GM21528 (cell line): ENCODE measurements around the gene SLC5A2.
"Not testable (repeated sequence)": the region's sequence is repeated elsewhere in the genome, so short reads cannot be mapped to it uniquely, and the experiment has no call there.

Experiments used
- ATAC-seq: cut with Tn5 transposase; IDR thresholded peaks from one replicate; pipeline ENCODE4 v1.9.1; 2021; ENCODE audit warnings: mild to moderate bottlenecking, moderate library complexity; ENCODE audit not compliant: unreplicated experiment, low FRiP score

The SLC5A2 gene

DNA sequence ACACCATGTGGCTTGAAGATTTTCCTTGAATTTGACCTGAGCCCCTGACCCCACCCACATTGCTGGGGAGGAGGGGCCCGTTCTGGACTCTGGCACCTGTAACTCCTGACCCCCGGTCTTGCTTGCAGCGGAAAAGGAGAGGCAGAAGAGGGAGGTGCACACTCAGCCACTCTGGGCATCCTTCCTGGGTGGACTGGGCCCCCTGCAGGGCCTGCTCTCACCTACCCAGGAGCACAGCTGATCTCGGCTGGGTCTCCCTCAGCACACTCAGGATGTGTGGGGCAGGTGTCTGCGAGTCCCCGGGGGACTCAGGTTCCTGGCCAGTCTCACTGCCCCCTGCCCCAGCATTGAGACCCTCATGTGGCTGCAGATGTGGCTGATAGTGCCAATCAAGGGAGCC is 40.8 kb downstream of the SLC5A2 start:
- not testable (repeated sequence) for ATAC-seq

DNA sequence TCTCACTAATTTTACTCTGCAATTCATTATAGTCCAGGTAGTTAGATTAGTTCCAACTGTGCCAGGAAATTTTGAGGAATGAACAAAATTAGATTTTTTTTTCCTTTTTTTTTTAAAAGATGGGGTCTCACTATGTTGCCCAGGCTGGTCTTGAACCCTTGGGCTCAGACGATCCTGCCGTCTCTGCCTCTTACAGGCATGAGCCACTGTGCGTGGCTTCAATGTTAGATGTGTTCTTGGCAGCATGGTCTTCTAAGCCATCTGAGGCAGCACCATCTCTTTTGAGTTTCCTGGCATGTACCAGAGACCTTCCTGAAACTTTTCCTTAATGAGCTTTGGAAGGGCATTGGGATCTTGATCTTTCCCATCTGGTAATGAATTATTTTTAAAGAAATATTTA is 42.2 kb downstream of the SLC5A2 start:
- no peak for ATAC-seq

DNA sequence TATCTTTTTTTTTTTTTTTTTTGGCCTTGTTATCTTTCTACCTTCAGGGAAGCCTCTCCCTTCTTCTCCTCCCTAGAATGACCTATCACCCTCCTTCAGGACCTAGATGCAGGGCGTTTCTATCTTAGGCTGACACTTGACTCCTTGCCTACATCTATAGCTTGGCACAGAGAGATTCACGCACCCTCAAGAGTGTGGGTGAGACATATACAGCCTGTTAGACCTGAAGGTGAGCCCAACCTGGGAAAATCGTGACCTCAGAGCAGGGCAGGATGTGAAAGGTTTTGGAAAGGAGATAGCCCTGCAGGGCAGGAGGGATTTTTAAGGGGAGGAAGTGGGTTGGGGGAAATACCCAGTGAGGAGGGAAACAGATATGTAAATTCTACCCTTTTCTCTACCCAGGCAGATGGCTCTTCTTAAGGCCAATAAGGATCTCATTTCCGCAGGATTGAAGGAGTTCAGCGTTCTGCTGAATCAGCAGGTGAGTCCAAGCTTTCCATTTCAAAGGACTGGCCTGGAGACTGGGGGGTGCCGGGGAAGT is 44.9 kb downstream of the SLC5A2 start, which contains the start of gene AHSP:
Gene AHSP, plus strand, starts transcription at position 167 of the 541 bp plus-strand sequence. Its CDS starts 240 bp downstream, at position 407.
- no peak for ATAC-seq

DNA sequence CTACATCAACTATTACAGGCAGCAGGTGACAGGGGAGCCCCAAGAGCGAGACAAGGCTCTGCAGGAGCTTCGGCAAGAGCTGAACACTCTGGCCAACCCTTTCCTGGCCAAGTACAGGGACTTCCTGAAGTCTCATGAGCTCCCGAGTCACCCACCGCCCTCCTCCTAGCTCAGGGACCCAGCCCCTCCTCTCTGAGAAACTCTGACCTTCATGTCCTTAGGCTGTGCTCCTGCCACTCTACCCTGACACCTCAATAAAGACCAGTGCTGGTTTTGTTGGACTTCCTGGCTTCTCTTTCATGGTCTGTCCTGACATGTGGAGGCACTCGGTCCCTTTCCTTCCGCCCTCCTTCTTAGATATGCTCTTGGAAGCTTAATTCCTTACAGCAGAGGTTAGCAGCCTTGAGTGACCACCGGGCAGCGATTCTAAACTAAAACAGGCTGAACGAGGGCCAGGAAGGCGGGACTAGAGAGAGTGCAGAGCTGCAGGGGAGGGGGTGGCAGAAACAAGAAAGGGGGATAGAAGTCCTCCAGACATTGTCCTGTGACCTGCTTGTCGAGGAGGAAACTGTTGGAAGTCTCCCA is 45.7 kb downstream of the SLC5A2 start:
- ATAC-seq, result no peak

DNA sequence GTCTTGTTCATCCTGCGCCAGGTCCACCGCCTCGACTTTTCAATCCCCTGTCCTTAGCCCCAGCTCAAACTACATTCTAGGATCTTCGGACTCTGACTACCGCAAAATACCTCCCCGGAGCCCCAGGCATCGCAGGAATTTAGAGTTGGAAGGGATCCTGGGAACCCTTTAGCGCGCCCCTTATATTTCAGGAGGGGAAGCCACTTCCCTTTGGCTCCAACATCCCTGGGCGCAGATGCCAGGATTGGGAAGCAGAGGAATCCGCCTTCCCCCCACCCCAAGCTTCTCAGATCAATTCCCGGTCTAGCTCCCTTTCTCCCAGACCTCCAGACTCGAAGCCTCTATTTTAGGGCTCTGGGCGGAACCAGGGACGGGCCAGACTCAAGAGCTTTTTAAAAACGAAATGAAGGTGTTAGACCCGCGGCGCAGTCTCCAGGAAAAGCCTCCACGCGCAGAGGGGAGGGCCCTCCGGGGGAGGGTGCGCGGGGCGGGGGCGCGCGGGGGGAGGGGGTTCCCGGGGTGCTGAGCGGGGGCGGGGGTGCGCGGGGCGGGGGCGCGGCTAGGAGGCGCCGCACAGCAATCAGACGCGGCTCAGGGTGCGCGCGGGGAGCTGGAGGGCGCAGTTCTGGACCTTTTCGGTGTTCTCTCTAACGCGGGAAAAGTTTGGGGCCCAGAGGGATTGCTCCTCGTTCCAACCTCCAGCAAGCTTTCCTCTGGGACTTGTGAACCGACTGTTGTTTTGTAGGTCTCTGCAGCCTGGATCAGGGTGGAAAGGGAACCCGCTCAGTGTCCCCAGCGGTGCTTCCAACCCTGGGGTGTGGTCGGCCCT is 46.4 kb downstream of the SLC5A2 start:
- ATAC-seq, result no peak

DNA sequence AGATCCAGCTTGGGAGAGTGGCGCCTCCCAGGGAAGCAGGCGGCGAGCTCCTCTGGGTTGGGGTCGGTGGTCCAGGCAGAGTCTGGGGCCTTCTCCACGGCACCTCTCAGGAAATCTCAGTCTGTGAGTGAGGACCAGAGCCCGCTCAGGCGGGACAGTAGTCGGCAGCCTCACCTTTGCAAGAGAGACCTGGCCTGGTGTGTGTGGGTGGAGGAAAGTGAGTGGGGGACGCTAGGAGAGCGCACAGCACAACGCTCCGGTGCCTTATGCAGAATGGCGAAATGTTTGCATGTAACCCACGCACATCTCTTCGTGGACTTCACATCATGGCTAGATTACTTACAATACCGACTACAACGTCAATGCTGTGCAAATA is 47.0 kb downstream of the SLC5A2 start:
- no peak for ATAC-seq

DNA sequence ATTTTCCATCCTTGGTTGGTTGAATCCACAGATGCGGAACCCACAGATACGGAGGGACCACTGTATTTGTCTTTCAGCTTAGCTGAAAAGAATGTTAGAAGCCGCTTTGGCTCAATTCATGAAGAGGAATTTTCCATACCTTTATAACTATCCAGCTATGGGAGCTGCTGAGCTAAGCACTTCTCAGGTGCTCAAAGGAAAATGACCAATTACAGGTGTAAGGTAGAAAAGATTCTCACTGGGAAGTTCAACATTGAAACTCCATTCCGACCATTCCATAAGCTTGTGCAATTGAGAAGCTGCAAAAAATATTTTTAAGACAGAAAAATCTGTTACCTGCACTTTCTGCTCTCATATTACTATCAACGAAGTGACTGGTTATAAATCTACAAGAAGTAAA is 47.5 kb downstream of the SLC5A2 start:
- no peak for ATAC-seq

DNA sequence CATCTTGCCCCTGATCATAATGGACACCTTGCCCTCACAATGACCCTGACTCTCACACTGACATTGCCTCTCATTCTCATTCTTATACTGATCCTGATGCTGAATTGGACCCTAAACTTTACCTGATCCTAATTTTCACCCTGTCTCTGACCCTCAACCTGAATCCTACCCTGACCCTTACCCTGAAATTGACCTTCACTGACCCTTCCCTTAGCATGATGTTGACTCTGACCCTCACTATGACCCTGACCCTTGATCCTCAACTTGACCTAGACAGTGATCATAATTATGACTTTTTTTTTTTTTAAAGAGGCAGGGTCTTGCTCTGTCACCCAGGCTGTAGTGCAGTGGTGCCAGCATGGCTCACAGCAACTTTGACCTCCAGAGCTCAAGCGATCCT is 48.2 kb downstream of the SLC5A2 start:
- no peak for ATAC-seq

DNA sequence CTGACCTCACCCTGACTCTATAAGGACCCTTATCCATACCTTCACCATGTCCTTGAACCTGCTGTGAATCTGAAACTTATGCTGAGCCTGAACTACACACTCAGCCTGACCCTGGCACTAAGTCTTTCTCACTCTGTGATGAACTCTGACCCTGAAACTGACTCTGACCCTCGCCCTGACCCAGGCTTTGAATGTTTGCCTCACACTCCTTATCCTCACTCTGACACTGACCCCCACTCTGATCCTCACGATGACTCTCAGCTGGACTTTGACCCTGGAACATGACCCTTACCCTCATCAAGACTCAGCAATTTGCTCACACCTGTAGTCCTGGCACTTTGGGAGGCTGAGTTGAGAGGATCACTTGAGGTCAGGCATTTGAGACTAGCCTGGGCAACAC is 49.2 kb downstream of the SLC5A2 start:
- no peak for ATAC-seq

DNA sequence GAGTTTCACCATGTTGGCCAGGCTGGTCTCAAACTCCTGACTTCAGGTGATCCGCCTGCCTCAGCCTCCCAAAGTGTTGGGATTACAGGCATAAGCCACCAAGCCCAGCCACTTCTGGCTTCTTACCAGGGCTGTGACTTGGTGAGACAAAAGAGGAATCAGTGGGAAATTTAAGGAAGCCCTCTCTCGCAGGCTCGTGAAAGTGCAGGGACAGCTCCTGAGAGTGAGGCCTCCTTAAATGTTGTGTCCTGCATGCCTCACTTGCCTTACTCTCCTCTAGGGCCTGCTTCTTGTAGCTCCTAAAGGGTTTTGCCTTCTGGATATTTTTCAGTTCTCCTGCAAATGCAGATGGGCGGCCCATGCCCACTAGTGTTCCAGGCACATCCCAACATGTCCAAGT is 50.0 kb downstream of the SLC5A2 start:
- no peak for ATAC-seq

DNA sequence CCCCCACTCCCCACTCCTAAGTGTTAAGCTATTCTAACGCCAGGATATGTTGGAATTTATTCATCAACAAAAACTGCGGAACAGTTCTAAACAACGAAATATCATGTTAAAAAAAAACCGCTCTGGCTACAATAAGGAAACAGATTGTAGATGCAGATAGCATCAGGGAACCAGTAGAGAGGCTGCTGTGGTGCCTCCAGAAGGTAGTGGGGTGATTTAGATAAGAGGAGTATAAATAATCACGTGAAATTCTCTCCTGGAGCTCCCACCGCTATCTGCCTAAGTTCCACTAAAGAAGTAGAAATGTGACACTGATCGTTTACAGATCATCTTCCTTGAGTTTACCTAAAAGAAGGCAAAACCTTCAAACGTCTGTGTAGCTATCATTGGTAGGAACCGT is 52.8 kb downstream of the SLC5A2 start:
- no peak for ATAC-seq

DNA sequence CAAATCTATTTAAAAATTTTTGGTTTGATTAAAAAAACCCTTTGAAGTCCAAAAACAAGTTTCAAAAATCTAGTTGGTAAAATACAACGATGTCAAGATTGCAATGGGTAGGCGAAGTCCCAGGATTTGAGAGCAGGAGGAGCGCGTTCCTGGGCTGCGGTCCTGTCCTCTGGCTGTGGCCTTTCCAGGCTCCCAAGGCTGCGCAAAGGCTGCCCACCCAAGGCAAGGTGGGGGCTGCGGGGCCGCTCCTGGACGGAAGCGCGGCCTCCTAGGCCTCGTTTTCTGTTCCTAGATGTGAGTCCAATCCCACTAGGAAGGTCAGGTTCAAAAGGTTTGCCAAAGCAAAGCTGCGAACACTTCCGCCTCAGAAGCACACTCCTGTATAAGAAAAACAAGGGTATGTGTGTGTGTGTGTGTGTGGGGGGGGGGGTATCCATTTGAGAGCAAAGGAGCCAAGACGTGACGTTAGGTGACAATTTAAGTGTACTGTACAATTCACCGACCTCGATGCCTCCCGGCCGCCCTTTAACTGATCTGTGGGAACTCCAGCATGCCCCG is 54.0 kb downstream of the SLC5A2 start:
- no peak for ATAC-seq

DNA sequence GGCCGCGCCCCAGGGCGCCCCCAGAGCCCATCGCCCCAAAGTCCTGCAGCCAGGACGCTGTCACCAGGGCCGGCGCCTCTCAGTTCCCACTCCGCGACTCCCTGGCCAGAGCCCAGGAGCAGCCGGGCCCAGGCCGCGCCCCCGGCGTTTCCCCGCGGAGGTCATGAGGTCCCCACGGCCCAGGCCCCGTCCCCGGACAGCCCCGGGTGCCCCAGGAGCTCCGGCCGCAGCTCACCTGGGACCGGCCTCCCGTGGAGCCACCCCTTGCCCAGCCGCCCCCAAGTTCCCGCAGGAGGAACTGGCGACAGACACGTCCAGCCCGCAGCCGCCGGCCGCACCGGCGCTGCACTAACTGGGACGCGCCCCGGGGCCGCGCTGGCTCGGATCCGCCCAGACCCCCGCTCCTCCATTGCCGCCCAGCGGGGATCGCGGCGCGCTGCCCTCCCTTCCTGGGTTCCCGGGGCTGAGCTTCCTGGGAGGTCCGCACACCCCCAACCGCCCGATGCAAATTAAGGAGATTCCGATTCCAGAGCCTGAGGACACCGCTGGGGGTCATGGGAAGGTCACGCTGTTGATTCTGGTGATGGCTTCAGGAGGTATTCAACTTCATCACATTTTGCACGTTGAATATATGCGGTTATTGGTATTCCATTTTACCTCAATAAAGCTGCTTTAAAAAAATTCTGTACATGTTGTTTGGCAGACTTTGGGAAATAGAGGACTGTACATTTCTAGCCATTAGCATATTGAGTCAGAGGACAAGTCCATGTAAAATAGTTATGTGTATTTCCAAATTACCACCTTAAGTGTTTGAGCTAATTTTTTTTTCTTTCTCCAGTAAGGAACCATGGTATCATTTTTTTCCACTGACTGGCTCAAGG is 54.7 kb downstream of the SLC5A2 start:
- no peak for ATAC-seq

DNA sequence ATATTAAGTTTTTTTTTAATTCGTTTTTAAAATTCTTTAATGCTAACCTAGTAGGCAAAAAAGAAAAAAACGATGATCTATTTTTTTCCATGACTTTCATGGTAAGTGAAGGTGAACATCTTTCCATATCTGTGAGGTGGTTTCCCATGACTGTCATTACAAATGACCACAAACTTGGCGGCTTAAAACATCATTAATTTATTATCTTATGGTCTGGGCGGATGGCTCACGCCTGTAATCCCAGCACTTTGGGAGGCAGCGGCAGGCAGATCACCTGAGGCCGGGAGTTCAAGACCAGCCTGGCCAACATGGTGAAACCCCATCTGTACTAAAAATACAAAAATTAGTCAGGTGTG is 55.3 kb downstream of the SLC5A2 start:
- not testable (repeated sequence) for ATAC-seq

DNA sequence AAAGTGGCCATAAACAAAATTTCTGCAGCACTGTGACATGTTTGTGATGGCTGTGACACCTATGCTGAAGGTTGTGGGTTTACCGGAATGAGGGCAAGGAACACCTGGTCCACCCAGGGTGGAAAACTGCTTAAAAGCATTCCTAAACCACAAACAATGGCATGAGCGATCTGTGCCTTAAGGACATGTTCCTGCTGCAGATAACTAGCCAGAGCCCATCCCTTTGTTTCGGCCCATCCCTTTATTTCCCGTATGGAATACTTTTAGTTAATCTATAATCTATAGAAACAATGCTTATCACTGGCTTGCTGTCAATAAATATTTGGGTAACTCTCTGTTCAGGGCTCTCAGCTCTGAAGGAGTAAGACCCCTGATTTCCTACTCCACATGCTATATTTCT is 56.8 kb downstream of the SLC5A2 start:
- not testable (repeated sequence) for ATAC-seq
